ENCODE measurements around the gene HECTD2. TPM values are rescaled to one million over a fixed set of nuclear protein-coding genes. Genes with fewer than 3 reads are reported as not detected.
"Not testable (repeated sequence)": the region's sequence is repeated elsewhere in the genome, so short reads cannot be mapped to it uniquely, and the experiment has no call there.

Gene HECTD2
- polyA plus RNA-seq, 1 donor = 14.5 TPM

DNA sequence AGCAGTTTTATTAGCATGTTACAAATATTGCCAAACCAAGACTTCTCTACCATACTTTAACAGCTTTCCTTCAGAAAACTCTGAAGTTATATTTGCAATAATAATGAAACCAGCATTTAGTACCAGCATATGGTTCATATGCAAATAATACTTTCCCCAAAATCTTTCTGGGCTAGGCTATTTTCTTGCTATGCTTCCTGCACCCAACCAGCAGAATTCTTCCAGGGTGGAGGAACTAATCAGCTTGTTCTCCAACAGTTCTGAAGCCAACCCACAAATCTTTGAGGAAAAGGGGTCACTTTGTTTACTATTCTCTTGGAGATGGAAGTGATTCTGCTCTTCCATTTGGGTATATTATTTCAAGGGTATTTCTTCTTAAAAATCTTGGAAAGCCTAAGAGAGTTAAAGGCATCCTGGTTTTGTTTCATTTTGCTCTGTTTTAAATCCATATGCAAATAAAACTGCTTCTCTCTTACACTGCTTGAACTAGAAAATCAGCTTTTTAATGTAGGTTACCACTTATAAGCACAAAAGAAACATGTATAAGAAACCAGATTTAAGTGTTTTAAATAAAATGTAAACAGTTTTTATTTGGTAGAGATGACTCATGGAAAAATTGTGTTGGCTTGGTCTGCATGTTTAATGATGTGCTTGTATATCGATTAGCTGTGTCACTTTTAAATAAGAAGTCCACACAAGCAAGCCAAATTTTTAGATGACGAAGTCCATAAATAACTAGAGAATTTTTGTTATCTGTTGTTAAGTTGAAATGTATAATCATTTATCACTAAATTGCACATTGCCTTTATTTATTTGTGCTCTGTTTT lies 103.7 kb downstream of the HECTD2 start:
- no peak for DNase-seq
- H3K27me3 ChIP-seq (ENCODE audit: control insufficient read depth, insufficient read depth, low read length) = no peaks in the 10 kb centered on the region
- H3K4me1 ChIP-seq (ENCODE audit: control insufficient read depth, insufficient read depth, low read length) = no peaks in the 10 kb centered on the region
- 80% methylated on average over 1 of the region's 2 CpGs for WGBS (ENCODE audit: insufficient coverage, low lambda C conversion rate)
- H3K27ac ChIP-seq (ENCODE audit: low read length) = no peak overlapping the region
- no peaks in the 10 kb centered on the region for H3K9me3 ChIP-seq (ENCODE audit: control insufficient read depth, low read depth, low read length)
- no peaks in the 10 kb centered on the region for H3K36me3 ChIP-seq (ENCODE audit: control insufficient read depth, insufficient read depth, low read length)
- H3K4me3 ChIP-seq (ENCODE audit: low read length) = no peak overlapping the region

DNA sequence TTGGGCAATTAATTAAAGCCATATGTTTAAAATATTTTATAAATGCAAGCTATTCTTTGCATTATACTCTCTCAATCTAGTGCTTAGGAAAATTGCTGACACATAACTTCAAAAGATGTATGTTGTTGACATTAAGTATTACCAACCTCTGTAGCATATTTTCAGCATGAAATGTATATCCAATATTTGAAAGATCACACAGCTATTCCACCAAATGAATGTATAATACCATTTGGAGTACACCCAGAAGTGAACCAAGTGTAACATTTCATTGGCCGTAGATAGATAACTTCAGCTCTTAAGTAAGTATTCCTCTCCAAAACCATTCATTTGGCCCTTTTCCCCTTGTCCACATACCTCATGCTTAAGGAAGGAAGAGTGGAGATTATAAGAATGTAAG lies 104.6 kb downstream of the HECTD2 start:
- Histone ChIP-seq H3K4me1 (ENCODE audit: control insufficient read depth, insufficient read depth, low read length) (no peaks in the 10 kb centered on the region), H3K27ac (ENCODE audit: low read length) (no peak overlapping the region), H3K9me3 (ENCODE audit: control insufficient read depth, low read depth, low read length) (no peaks in the 10 kb centered on the region), H3K36me3 (ENCODE audit: control insufficient read depth, insufficient read depth, low read length) (no peaks in the 10 kb centered on the region), H3K27me3 (ENCODE audit: control insufficient read depth, insufficient read depth, low read length) (no peaks in the 10 kb centered on the region), H3K4me3 (ENCODE audit: low read length) (no peak overlapping the region)
- WGBS (ENCODE audit: insufficient coverage, low lambda C conversion rate) = 100% methylated on average over 1 of the region's 1 CpG
- no peak for DNase-seq

DNA sequence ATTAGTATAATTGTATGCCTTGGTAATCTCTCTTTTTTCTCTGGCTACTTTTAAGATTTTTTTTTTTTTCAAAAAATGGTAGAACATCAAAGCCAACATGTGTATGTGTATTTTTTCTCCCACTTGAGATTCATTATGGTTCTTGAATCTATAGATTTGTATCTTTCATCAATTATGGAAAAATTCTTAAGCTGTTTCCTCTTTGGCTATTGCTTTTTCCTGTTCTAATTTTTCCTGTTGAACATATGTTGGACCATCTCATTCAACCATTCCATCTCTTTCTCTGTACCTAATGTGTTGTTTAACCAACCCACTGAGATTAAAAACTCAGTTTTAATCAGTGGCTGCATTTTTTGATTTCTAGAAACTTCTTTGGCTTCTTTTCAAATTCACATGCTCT lies 107.2 kb downstream of the HECTD2 start:
- Histone ChIP-seq H3K4me1 (ENCODE audit: control insufficient read depth, insufficient read depth, low read length) (no peaks in the 10 kb centered on the region), H3K36me3 (ENCODE audit: control insufficient read depth, insufficient read depth, low read length) (no peaks in the 10 kb centered on the region), H3K9me3 (ENCODE audit: control insufficient read depth, low read depth, low read length) (no peaks in the 10 kb centered on the region), H3K4me3 (ENCODE audit: low read length) (no peak overlapping the region), H3K27me3 (ENCODE audit: control insufficient read depth, insufficient read depth, low read length) (no peaks in the 10 kb centered on the region), H3K27ac (ENCODE audit: low read length) (no peak overlapping the region)
- no peak for DNase-seq

- WGBS (ENCODE audit: insufficient coverage, low lambda C conversion rate) = no CpG with 5 or more reads among the region's 7 CpGs
- no peak overlapping the region for H3K27ac ChIP-seq (ENCODE audit: low read length)
Measured at GRCh38 chr10:91519899-91520514, 109.9 kb downstream of the HECTD2 start.

GRCh38 chr10:91520661-91521060 lies 110.5 kb downstream of the HECTD2 start:
- H3K27me3 ChIP-seq (ENCODE audit: control insufficient read depth, insufficient read depth, low read length) = no peaks in the 10 kb centered on the region
- H3K27ac ChIP-seq (ENCODE audit: low read length) = no peak overlapping the region
- H3K36me3 ChIP-seq (ENCODE audit: control insufficient read depth, insufficient read depth, low read length) = no peaks in the 10 kb centered on the region
- H3K9me3 ChIP-seq (ENCODE audit: control insufficient read depth, low read depth, low read length) = no peaks in the 10 kb centered on the region
- WGBS (ENCODE audit: insufficient coverage, low lambda C conversion rate) = no CpG with 5 or more reads among the region's 1 CpG
- H3K4me1 ChIP-seq (ENCODE audit: control insufficient read depth, insufficient read depth, low read length) = no peaks in the 10 kb centered on the region
- H3K4me3 ChIP-seq (ENCODE audit: low read length) = no peak overlapping the region
- no peak for DNase-seq

More at GRCh38 chr10:91519899-91520514, 109.9 kb downstream of the HECTD2 start:
- Histone ChIP-seq H3K9me3 (ENCODE audit: control insufficient read depth, low read depth, low read length) (no peaks in the 10 kb centered on the region), H3K36me3 (ENCODE audit: control insufficient read depth, insufficient read depth, low read length) (no peaks in the 10 kb centered on the region), H3K27me3 (ENCODE audit: control insufficient read depth, insufficient read depth, low read length) (no peaks in the 10 kb centered on the region), H3K4me1 (ENCODE audit: control insufficient read depth, insufficient read depth, low read length) (no peaks in the 10 kb centered on the region), H3K4me3 (ENCODE audit: low read length) (no peak overlapping the region)
- DNase-seq = no peak

DNA sequence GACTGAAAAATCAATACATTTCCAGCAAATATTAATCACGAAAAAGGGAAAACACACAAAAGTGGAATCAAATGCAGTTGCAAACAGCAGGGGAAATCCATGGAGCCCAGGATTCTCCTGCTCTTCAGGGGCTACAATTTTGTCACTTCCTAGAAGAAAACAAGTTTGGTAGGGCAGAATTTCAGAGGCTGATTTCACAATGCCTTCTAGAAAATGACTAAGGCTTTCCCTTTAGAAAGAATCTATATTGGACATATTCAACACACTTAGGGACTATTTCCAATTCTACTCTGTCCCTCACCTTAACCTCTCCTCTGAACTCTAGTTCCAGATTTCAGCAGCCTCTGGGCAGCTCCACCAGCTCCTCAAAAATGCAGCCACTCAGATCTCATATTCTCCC lies 111.3 kb downstream of the HECTD2 start:
- no CpG with 5 or more reads among the region's 1 CpG for WGBS (ENCODE audit: insufficient coverage, low lambda C conversion rate)

GRCh38 chr10:91525896-91526712 lies 116.0 kb downstream of the HECTD2 start:
- Histone ChIP-seq H3K27ac (ENCODE audit: low read length) (no peak overlapping the region), H3K9me3 (ENCODE audit: control insufficient read depth, low read depth, low read length) (no peaks in the 10 kb centered on the region), H3K27me3 (ENCODE audit: control insufficient read depth, insufficient read depth, low read length) (no peaks in the 10 kb centered on the region), H3K4me3 (ENCODE audit: low read length) (no peak overlapping the region), H3K4me1 (ENCODE audit: control insufficient read depth, insufficient read depth, low read length) (no peaks in the 10 kb centered on the region), H3K36me3 (ENCODE audit: control insufficient read depth, insufficient read depth, low read length) (no peaks in the 10 kb centered on the region)
- no peak for DNase-seq
- no CpG with 5 or more reads among the region's 4 CpGs for WGBS (ENCODE audit: insufficient coverage, low lambda C conversion rate)

More for the DNA sequence above, 111.3 kb downstream of the HECTD2 start:
- H3K36me3 ChIP-seq (ENCODE audit: control insufficient read depth, insufficient read depth, low read length) = no peaks in the 10 kb centered on the region
- H3K4me3 ChIP-seq (ENCODE audit: low read length) = no peak overlapping the region
- H3K9me3 ChIP-seq (ENCODE audit: control insufficient read depth, low read depth, low read length) = no peaks in the 10 kb centered on the region
- DNase-seq = no peak
- H3K27ac ChIP-seq (ENCODE audit: low read length) = no peak overlapping the region
- no peaks in the 10 kb centered on the region for H3K27me3 ChIP-seq (ENCODE audit: control insufficient read depth, insufficient read depth, low read length)
- no peaks in the 10 kb centered on the region for H3K4me1 ChIP-seq (ENCODE audit: control insufficient read depth, insufficient read depth, low read length)

- DNase-seq = no peak
- no peaks in the 10 kb centered on the region for H3K36me3 ChIP-seq (ENCODE audit: control insufficient read depth, insufficient read depth, low read length)
- no peaks in the 10 kb centered on the region for H3K9me3 ChIP-seq (ENCODE audit: control insufficient read depth, low read depth, low read length)
- H3K4me3 ChIP-seq (ENCODE audit: low read length) = no peak overlapping the region
- no peaks in the 10 kb centered on the region for H3K4me1 ChIP-seq (ENCODE audit: control insufficient read depth, insufficient read depth, low read length)
- no peak overlapping the region for H3K27ac ChIP-seq (ENCODE audit: low read length)
- no peaks in the 10 kb centered on the region for H3K27me3 ChIP-seq (ENCODE audit: control insufficient read depth, insufficient read depth, low read length)
- WGBS (ENCODE audit: insufficient coverage, low lambda C conversion rate) = no CpG with 5 or more reads among the region's 4 CpGs
Measured at GRCh38 chr10:91528080-91528479, 117.9 kb downstream of the HECTD2 start.

- no peak for DNase-seq
- WGBS (ENCODE audit: insufficient coverage, low lambda C conversion rate) = no CpG with 5 or more reads among the region's 1 CpG
- no peak overlapping the region for H3K27ac ChIP-seq (ENCODE audit: low read length)
- no peak overlapping the region for H3K4me3 ChIP-seq (ENCODE audit: low read length)
- no peaks in the 10 kb centered on the region for H3K27me3 ChIP-seq (ENCODE audit: control insufficient read depth, insufficient read depth, low read length)
- no peaks in the 10 kb centered on the region for H3K9me3 ChIP-seq (ENCODE audit: control insufficient read depth, low read depth, low read length)
- H3K36me3 ChIP-seq (ENCODE audit: control insufficient read depth, insufficient read depth, low read length) = no peaks in the 10 kb centered on the region
- no peaks in the 10 kb centered on the region for H3K4me1 ChIP-seq (ENCODE audit: control insufficient read depth, insufficient read depth, low read length)
Measured at GRCh38 chr10:91528768-91529167, 118.6 kb downstream of the HECTD2 start.

DNA sequence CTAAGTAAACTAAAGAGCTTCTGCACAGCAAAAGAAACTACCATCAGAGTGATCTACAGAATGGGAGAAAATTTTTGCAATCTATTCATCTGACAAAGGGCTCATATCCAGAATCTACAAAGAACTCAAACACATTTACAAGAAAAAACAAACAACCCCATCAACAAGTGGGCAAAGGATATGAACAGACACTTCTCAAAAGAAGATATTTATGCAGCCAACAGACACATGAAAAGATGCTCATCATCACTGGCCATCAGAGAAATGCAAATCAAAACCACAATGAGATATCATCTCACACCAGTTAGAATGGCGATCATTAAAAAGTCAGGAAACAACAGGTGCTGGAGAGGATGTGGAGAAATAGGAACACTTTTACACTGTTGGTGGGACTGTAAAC lies 124.6 kb downstream of the HECTD2 start:
- H3K4me1 ChIP-seq (ENCODE audit: control insufficient read depth, insufficient read depth, low read length); H3K36me3 ChIP-seq (ENCODE audit: control insufficient read depth, insufficient read depth, low read length); H3K27ac ChIP-seq (ENCODE audit: low read length); H3K9me3 ChIP-seq (ENCODE audit: control insufficient read depth, low read depth, low read length); DNase-seq; H3K27me3 ChIP-seq (ENCODE audit: control insufficient read depth, insufficient read depth, low read length); H3K4me3 ChIP-seq (ENCODE audit: low read length): not testable (repeated sequence)
- WGBS (ENCODE audit: insufficient coverage, low lambda C conversion rate) = no CpG with 5 or more reads among the region's 1 CpG

Measured in large intestine (tissue), 3 donors.